Endodermal cell (in vitro differentiated cells): ENCODE data around the gene ANO1. TPM values are rescaled to one million over a fixed set of nuclear protein-coding genes. Genes with fewer than 3 reads are reported as not detected.

Experiments used
- DNase-seq: peaks from one replicate; pipeline ENCODE4 v3.0.0-alpha.2; 2017
- H3K27ac ChIP-seq: 2 replicates; pipeline ENCODE4 v1.5.1; 2013; ENCODE audit warnings: mild to moderate bottlenecking, low read depth, low read length, moderate library complexity
- H3K27me3 ChIP-seq: 2 replicates; pipeline ENCODE4 v1.6.1; 2013; ENCODE audit warnings: mild to moderate bottlenecking, low read length, moderate library complexity; ENCODE audit not compliant: insufficient read depth, control insufficient read depth, poor library complexity, severe bottlenecking
- H3K36me3 ChIP-seq: 2 replicates; pipeline ENCODE4 v1.7.0; 2013; ENCODE audit warnings: mild to moderate bottlenecking, low read length, moderate library complexity; ENCODE audit not compliant: control insufficient read depth, insufficient read depth
- H3K4me1 ChIP-seq: one replicate; pipeline ENCODE4 v1.7.0; 2013; ENCODE audit warnings: low read length; ENCODE audit not compliant: control insufficient read depth, insufficient read depth
- H3K4me3 ChIP-seq: 2 replicates; pipeline ENCODE4 v1.5.1; 2013; ENCODE audit warnings: mild to moderate bottlenecking, low read length, moderate library complexity
- H3K9ac ChIP-seq: 2 replicates; pipeline ENCODE4 v1.6.1; 2013; ENCODE audit warnings: mild to moderate bottlenecking, low read length, moderate library complexity; ENCODE audit not compliant: poor library complexity, severe bottlenecking; ENCODE audit errors: extremely low read depth
- H3K9me3 ChIP-seq: 2 replicates; pipeline ENCODE4 v1.6.1; 2013; ENCODE audit warnings: mild to moderate bottlenecking, low read length, moderate library complexity; ENCODE audit not compliant: control insufficient read depth
- H3K27ac Mint-ChIP-seq: 2 replicates; pipeline ENCODE4 v1.8.0; 2020; ENCODE audit warnings: mixed read lengths
- H3K27me3 Mint-ChIP-seq: 2 replicates; pipeline ENCODE4 v1.8.0; 2021; ENCODE audit warnings: mild to moderate bottlenecking, mixed read lengths; ENCODE audit not compliant: insufficient read depth
- H3K36me3 Mint-ChIP-seq: 2 replicates; pipeline ENCODE4 v1.8.0; 2020; ENCODE audit warnings: low read depth, mixed read lengths
- H3K4me1 Mint-ChIP-seq: 2 replicates; pipeline ENCODE4 v1.8.0; 2020; ENCODE audit warnings: mixed read lengths
- H3K4me3 Mint-ChIP-seq: 2 replicates; pipeline ENCODE4 v1.8.0; 2020; ENCODE audit warnings: mild to moderate bottlenecking, moderate library complexity, mixed read lengths
- H3K9me3 Mint-ChIP-seq: 2 replicates; pipeline ENCODE4 v1.8.0; 2020; ENCODE audit warnings: mild to moderate bottlenecking, mixed read lengths
- WGBS, 2 experiments: methylation state at CpG; one replicate each; pipeline versions ENCODE4 v1.1.5 to v1.1.7; 2013; ENCODE audit warnings: missing lambda C conversion rate in 2 of 2, mixed read lengths in 1 of 2; ENCODE audit not compliant: insufficient coverage in 1 of 2, insufficient read length in 1 of 2; 5-methylcytosine and 5-hydroxymethylcytosine counted together
- total RNA-seq, 2 donors: library from RNA; stranded (reverse); fragmentation: NEBNext Ultra II Directional in 1 of 2; extraction: Animal tissue kit (Norgen Biotek cat#: 25700) in 1 of 2; gene quantifications; 2 replicates in 1 of 2; 3 replicates in 1 of 2; pipeline ENCODE4 v1.2.1, GENCODE V29; 2021
- TF ChIP-seq, protein P1 (sequence below): fragments of 200-600 bp; sonication (generic); conservative IDR thresholded peaks from 2 replicates; pipeline ENCODE4 v1.5.0; 2021; ENCODE audit warnings: antibody characterized with exemption, mild to moderate bottlenecking

The ANO1 gene
- total RNA-seq, 2 donors from 2014 or later: 3.0 to 7.7 TPM

GRCh38 chr11:70135142-70135541, 57.0 kb downstream of the ANO1 start:
- H3K9me3 Mint-ChIP-seq: no peaks in the 10 kb centered on the region
- no peaks in the 10 kb centered on the region for H3K36me3 ChIP-seq
- no peak for DNase-seq
- H3K36me3 Mint-ChIP-seq: no peaks in the 10 kb centered on the region
- no peak overlapping the region for H3K4me3 ChIP-seq
- peak overlapping the region; percentile 13 for H3K9ac ChIP-seq
- H3K9me3 ChIP-seq: no peaks in the 10 kb centered on the region
- H3K27me3 Mint-ChIP-seq: peaks cover 1% of the 10 kb centered on the region
- TF ChIP-seq, protein P1, sequence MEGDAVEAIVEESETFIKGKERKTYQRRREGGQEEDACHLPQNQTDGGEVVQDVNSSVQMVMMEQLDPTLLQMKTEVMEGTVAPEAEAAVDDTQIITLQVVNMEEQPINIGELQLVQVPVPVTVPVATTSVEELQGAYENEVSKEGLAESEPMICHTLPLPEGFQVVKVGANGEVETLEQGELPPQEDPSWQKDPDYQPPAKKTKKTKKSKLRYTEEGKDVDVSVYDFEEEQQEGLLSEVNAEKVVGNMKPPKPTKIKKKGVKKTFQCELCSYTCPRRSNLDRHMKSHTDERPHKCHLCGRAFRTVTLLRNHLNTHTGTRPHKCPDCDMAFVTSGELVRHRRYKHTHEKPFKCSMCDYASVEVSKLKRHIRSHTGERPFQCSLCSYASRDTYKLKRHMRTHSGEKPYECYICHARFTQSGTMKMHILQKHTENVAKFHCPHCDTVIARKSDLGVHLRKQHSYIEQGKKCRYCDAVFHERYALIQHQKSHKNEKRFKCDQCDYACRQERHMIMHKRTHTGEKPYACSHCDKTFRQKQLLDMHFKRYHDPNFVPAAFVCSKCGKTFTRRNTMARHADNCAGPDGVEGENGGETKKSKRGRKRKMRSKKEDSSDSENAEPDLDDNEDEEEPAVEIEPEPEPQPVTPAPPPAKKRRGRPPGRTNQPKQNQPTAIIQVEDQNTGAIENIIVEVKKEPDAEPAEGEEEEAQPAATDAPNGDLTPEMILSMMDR: no peak
- H3K4me3 Mint-ChIP-seq: no peak overlapping the region
- H3K4me1 Mint-ChIP-seq: peaks cover 25% of the 10 kb centered on the region
- peak overlapping the region; percentile 74 for H3K27ac Mint-ChIP-seq
- no peaks in the 10 kb centered on the region for H3K27me3 ChIP-seq
- H3K27ac ChIP-seq: no peak overlapping the region
- WGBS, 2 experiments: 92 to 95% methylated on average over 8 of the region's 8 CpGs
- peaks cover 22% of the 10 kb centered on the region for H3K4me1 ChIP-seq

- H3K4me3 Mint-ChIP-seq: no peak overlapping the region
- WGBS, 2 experiments: 60 to 93% methylated on average over 4 to 15 of the region's 15 CpGs
These were observed 57.5 kb downstream of the ANO1 start for GRCh38 chr11:70135625-70136059.

DNA sequence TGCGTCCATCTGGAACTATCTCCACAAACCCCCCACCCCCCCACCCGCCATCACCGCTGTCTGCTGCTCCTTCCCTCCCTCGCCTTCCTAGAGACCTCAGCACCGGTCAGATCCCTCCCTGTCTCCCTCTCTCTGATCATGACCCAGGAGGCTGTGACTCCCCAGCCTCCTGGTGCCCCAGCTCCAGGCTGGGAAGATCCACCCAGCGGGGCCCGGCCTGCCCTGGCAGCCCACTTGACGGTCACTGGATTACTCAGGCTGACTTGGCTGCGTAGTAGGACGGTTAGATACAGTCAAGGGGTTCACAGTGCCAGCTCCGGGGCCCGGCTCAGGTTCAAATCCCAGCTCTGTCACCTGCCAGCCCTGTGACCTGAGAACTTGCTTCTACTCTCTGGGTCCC, 59.3 kb downstream of the ANO1 start:
- no peaks in the 10 kb centered on the region for H3K27me3 ChIP-seq
- 92 to 100% methylated on average over 5 to 11 of the region's 12 CpGs for WGBS, 2 experiments
- peaks cover 45% of the 10 kb centered on the region for H3K4me1 Mint-ChIP-seq

More at GRCh38 chr11:70135625-70136059, 57.5 kb downstream of the ANO1 start:
- Histone ChIP-seq H3K4me3 (no peak overlapping the region), H3K27me3 (no peaks in the 10 kb centered on the region), H3K36me3 (no peaks in the 10 kb centered on the region), H3K27ac (no peak overlapping the region), H3K4me1 (peaks cover 22% of the 10 kb centered on the region), H3K9ac (peak overlapping the region; percentile 38), H3K9me3 (no peaks in the 10 kb centered on the region)
- no peaks in the 10 kb centered on the region for H3K36me3 Mint-ChIP-seq
- peaks cover 29% of the 10 kb centered on the region for H3K4me1 Mint-ChIP-seq
- peaks cover 1% of the 10 kb centered on the region for H3K27me3 Mint-ChIP-seq
- no peaks in the 10 kb centered on the region for H3K9me3 Mint-ChIP-seq
- TF ChIP-seq, protein P1: no peak
- peak; percentile 77 for DNase-seq
- H3K27ac Mint-ChIP-seq: peak overlapping the region; percentile 74

More for the DNA sequence above, 59.3 kb downstream of the ANO1 start:
- no peak overlapping the region for H3K27ac Mint-ChIP-seq
- Histone ChIP-seq H3K4me3 (no peak overlapping the region), H3K27ac (no peak overlapping the region), H3K9me3 (no peaks in the 10 kb centered on the region), H3K4me1 (peaks cover 34% of the 10 kb centered on the region), H3K9ac (no peak overlapping the region), H3K36me3 (no peaks in the 10 kb centered on the region)
- no peaks in the 10 kb centered on the region for H3K9me3 Mint-ChIP-seq
- TF ChIP-seq, protein P1: no peak
- peaks cover 1% of the 10 kb centered on the region for H3K27me3 Mint-ChIP-seq
- no peak for DNase-seq
- no peaks in the 10 kb centered on the region for H3K36me3 Mint-ChIP-seq
- no peak overlapping the region for H3K4me3 Mint-ChIP-seq
